ENCODE measurements around the gene AP1G1. TPM values are rescaled to one million over a fixed set of nuclear protein-coding genes. Genes with fewer than 3 reads are reported as not detected.

AP1G1 gene
- total RNA-seq, 2 donors from 2014 or later: 38.6 to 44.6 TPM

GRCh38 chr16:71746442-71747046 lies 62.1 kb downstream of the AP1G1 start:
- Histone ChIP-seq H3K27ac (no peak overlapping the region), H3K36me3 (peaks cover 79% of the 10 kb centered on the region), H3K4me1 (no peaks in the 10 kb centered on the region), H3K4me3 (no peak overlapping the region), H3K27me3 (no peaks in the 10 kb centered on the region), H3K9me3 (no peaks in the 10 kb centered on the region)
- DNase-seq (ENCODE audit: low spot score): no peak
- TF ChIP-seq, protein P1, sequence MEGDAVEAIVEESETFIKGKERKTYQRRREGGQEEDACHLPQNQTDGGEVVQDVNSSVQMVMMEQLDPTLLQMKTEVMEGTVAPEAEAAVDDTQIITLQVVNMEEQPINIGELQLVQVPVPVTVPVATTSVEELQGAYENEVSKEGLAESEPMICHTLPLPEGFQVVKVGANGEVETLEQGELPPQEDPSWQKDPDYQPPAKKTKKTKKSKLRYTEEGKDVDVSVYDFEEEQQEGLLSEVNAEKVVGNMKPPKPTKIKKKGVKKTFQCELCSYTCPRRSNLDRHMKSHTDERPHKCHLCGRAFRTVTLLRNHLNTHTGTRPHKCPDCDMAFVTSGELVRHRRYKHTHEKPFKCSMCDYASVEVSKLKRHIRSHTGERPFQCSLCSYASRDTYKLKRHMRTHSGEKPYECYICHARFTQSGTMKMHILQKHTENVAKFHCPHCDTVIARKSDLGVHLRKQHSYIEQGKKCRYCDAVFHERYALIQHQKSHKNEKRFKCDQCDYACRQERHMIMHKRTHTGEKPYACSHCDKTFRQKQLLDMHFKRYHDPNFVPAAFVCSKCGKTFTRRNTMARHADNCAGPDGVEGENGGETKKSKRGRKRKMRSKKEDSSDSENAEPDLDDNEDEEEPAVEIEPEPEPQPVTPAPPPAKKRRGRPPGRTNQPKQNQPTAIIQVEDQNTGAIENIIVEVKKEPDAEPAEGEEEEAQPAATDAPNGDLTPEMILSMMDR (IDR thresholded peaks at IDR 0.05): peak; percentile 68 to 74

- TF ChIP-seq, protein P1 (IDR thresholded peaks at IDR 0.05): no peak
- H3K9me3 ChIP-seq: no peaks in the 10 kb centered on the region
- H3K27ac ChIP-seq: no peak overlapping the region
- no peaks in the 10 kb centered on the region for H3K27me3 ChIP-seq
- H3K36me3 ChIP-seq: peaks cover 76% of the 10 kb centered on the region
- no peak for DNase-seq (ENCODE audit: low spot score)
- H3K4me3 ChIP-seq: no peak overlapping the region
- H3K4me1 ChIP-seq: no peaks in the 10 kb centered on the region
These were observed 69.8 kb downstream of the AP1G1 start for GRCh38 chr16:71738855-71739254.

DNA sequence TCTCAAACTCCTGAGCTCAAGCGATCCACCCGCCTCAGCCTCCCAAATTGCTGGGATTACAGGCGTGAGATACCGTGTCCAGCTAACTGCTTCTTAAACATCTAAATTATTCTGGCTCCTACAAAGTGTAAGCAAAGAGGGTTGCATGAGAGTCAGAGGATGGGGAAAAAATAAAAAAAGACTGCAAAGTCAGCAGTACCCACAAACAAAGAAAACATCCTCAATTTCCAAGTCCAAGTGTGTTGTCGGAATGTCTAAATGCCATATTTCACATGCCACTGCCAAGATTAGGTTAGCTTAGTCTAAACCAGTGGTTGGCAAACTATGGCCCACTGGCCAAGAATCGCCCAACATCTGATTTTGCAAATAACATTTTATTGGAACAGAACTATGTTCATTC lies 71.1 kb downstream of the AP1G1 start:
- Histone ChIP-seq H3K27ac (no peak overlapping the region), H3K27me3 (no peaks in the 10 kb centered on the region), H3K4me1 (no peaks in the 10 kb centered on the region), H3K9me3 (no peaks in the 10 kb centered on the region), H3K36me3 (peaks cover 77% of the 10 kb centered on the region), H3K4me3 (no peak overlapping the region)
- TF ChIP-seq, protein P1 (IDR thresholded peaks at IDR 0.05): no peak
- DNase-seq (ENCODE audit: low spot score): no peak

DNA sequence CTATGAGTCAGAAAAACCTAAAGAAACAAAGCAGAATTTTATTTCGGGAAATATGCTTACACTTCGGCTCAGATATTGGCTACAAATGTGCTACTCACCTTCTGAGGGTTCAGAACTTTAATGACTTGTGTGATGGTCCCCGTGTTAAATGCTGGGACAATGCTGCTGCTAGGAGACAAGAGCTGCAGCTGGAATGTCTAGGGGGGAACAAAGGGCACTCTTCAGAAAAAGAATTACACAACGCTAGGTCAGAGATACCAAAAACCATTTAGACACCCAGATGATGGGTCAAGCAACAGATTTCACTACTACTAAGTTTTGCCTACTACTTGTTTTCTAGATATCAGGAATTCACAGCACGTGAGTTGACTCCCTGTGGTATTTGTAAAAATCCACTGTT lies 74.1 kb downstream of the AP1G1 start:
- TF ChIP-seq, protein P1 (IDR thresholded peaks at IDR 0.05): no peak
- Histone ChIP-seq H3K9me3 (no peaks in the 10 kb centered on the region), H3K4me3 (no peak overlapping the region), H3K36me3 (peaks cover 70% of the 10 kb centered on the region), H3K27ac (no peak overlapping the region), H3K4me1 (no peaks in the 10 kb centered on the region), H3K27me3 (no peaks in the 10 kb centered on the region)
- DNase-seq (ENCODE audit: low spot score): no peak

GRCh38 chr16:71732587-71732986 lies 76.0 kb downstream of the AP1G1 start:
- Histone ChIP-seq H3K27ac (no peak overlapping the region), H3K36me3 (peaks cover 51% of the 10 kb centered on the region), H3K9me3 (no peaks in the 10 kb centered on the region), H3K4me1 (no peaks in the 10 kb centered on the region), H3K4me3 (no peak overlapping the region), H3K27me3 (no peaks in the 10 kb centered on the region)
- TF ChIP-seq, protein P1 (IDR thresholded peaks at IDR 0.05): no peak
- DNase-seq (ENCODE audit: low spot score): no peak
